ENCODE measurements around the gene TERB1. TPM values are rescaled to one million over a fixed set of nuclear protein-coding genes. Genes with fewer than 3 reads are reported as not detected.

The TERB1 gene
- total RNA-seq, 1 experiment from 2014 or later: not detected

GRCh38 chr16:66840883-66841282 is 39.5 kb upstream of the TERB1 start (continued):
- TF ChIP-seq TEAD1 (CRISPR knock-in tag; IDR thresholded peaks at IDR 0.05): no peak
- TF ChIP-seq ZNF219 (CRISPR knock-in tag; IDR thresholded peaks at IDR 0.05; ENCODE audit: borderline replicate concordance): no peak

DNA sequence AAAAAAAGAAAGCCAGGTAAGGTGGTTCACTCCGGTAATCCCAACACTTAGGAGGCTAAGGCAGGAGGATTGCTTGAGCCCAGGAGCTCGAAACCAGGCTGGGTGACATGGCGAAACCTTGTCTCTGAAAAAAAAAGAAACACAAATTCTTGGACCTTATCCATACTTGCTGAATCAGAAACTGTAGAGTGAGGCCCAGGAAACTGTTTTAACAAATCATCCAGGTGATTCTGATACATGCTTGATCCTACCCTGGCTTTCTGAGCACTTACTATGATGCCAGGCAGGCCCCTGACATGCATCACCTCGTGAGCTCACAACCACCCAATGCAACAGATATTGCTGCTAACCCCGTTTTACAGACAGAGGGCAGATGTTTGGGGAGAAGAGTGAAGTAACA is 33.4 kb upstream of the TERB1 start:
- H3K27me3 Mint-ChIP-seq (ENCODE audit: low read depth): peaks cover 42% of the 10 kb centered on the region
- ChIA-PET POLR2A (no interaction called here), CTCF (interaction anchor here (0.6 to 2.7 kb wide), 6 partner anchors 11 to 91 kb away, joined by 3 to 21 read pairs (median 4); no protein-coding TSS in a partner anchor)
- no peak overlapping the region for H3K4me3 Mint-ChIP-seq
- no peaks in the 10 kb centered on the region for H3K36me3 Mint-ChIP-seq
- H3K4me1 Mint-ChIP-seq: peaks cover 7% of the 10 kb centered on the region
- TF ChIP-seq ZNF532 (CRISPR knock-in tag; IDR thresholded peaks at IDR 0.05; ENCODE audit: borderline replicate concordance) (no peak), RORB (CRISPR knock-in tag; IDR thresholded peaks at IDR 0.05) (no peak), OVOL2 (CRISPR knock-in tag; IDR thresholded peaks at IDR 0.05; ENCODE audit: borderline replicate concordance) (no peak), FOXK1 (CRISPR knock-in tag; IDR thresholded peaks at IDR 0.05) (no peak), NFE2L1 (CRISPR knock-in tag; IDR thresholded peaks at IDR 0.05) (no peak), CREM (CRISPR knock-in tag; IDR thresholded peaks at IDR 0.05) (no peak), ZBTB21 (CRISPR knock-in tag; IDR thresholded peaks at IDR 0.05; ENCODE audit: borderline replicate concordance) (no peak), MYBL2 (CRISPR knock-in tag; IDR thresholded peaks at IDR 0.05) (no peak), PRDM15 (CRISPR knock-in tag; IDR thresholded peaks at IDR 0.05) (no peak), E2F5 (CRISPR knock-in tag; IDR thresholded peaks at IDR 0.05) (no peak), TEAD1 (CRISPR knock-in tag; IDR thresholded peaks at IDR 0.05) (no peak), GRHL2 (CRISPR knock-in tag; IDR thresholded peaks at IDR 0.05; ENCODE audit: insufficient replicate concordance, severe bottlenecking) (no peak)
- TF ChIP-seq, protein P1, sequence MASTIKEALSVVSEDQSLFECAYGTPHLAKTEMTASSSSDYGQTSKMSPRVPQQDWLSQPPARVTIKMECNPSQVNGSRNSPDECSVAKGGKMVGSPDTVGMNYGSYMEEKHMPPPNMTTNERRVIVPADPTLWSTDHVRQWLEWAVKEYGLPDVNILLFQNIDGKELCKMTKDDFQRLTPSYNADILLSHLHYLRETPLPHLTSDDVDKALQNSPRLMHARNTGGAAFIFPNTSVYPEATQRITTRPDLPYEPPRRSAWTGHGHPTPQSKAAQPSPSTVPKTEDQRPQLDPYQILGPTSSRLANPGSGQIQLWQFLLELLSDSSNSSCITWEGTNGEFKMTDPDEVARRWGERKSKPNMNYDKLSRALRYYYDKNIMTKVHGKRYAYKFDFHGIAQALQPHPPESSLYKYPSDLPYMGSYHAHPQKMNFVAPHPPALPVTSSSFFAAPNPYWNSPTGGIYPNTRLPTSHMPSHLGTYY (CRISPR knock-in tag; IDR thresholded peaks at IDR 0.05): no peak
- TF ChIP-seq, protein P2, sequence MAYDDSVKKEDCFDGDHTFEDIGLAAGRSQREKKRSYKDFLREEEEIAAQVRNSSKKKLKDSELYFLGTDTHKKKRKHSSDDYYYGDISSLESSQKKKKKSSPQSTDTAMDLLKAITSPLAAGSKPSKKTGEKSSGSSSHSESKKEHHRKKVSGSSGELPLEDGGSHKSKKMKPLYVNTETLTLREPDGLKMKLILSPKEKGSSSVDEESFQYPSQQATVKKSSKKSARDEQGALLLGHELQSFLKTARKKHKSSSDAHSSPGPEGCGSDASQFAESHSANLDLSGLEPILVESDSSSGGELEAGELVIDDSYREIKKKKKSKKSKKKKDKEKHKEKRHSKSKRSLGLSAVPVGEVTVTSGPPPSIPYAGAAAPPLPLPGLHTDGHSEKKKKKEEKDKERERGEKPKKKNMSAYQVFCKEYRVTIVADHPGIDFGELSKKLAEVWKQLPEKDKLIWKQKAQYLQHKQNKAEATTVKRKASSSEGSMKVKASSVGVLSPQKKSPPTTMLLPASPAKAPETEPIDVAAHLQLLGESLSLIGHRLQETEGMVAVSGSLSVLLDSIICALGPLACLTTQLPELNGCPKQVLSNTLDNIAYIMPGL (CRISPR knock-in tag; IDR thresholded peaks at IDR 0.05): no peak
- TF ChIP-seq, protein P3, sequence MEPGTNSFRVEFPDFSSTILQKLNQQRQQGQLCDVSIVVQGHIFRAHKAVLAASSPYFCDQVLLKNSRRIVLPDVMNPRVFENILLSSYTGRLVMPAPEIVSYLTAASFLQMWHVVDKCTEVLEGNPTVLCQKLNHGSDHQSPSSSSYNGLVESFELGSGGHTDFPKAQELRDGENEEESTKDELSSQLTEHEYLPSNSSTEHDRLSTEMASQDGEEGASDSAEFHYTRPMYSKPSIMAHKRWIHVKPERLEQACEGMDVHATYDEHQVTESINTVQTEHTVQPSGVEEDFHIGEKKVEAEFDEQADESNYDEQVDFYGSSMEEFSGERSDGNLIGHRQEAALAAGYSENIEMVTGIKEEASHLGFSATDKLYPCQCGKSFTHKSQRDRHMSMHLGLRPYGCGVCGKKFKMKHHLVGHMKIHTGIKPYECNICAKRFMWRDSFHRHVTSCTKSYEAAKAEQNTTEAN (CRISPR knock-in tag; IDR thresholded peaks at IDR 0.05): no peak
- DNase-seq (ENCODE audit: low spot score) (no peak), ATAC-seq (no peak)
- H3K9me3 Mint-ChIP-seq: no peaks in the 10 kb centered on the region
- H3K27ac Mint-ChIP-seq: no peak overlapping the region

All from WTC11 (cell line).